WTC11 (cell line): ENCODE results near the gene EP400. TPM values are rescaled to one million over a fixed set of nuclear protein-coding genes. Genes with fewer than 3 reads are reported as not detected.

Source experiments
- ATAC-seq: fragments of 200-7000 bp; cut with Tn5 transposase; 2 replicates; pipeline ENCODE4 v1.10.0; 2021; ENCODE audit warnings: mild to moderate bottlenecking, moderate library complexity
- CTCF ChIA-PET: fragments of 300-600 bp; sonication (Branson Sonifier 250); formaldehyde crosslinking; loops from one replicate; lab custom pipeline; 2021; ENCODE audit warnings: antibody characterized with exemption; lab: Charles Lee
- POLR2A ChIA-PET: fragments of 350-600 bp; sonication (Branson Sonifier 250); formaldehyde crosslinking; loops from one replicate; lab custom pipeline; 2021; ENCODE audit warnings: antibody characterized with exemption; lab: Charles Lee
- DNase-seq: peaks from one replicate; pipeline ENCODE4 v3.0.0; 2021; ENCODE audit warnings: low spot score
- H3K27ac Mint-ChIP-seq: 2 replicates; pipeline ENCODE4 v1.8.0; 2021; ENCODE audit warnings: mixed read lengths
- H3K27me3 Mint-ChIP-seq: 2 replicates; pipeline ENCODE4 v1.8.0; 2021; ENCODE audit warnings: low read depth, mild to moderate bottlenecking, moderate library complexity, mixed read lengths
- H3K36me3 Mint-ChIP-seq: 2 replicates; pipeline ENCODE4 v1.8.0; 2021; ENCODE audit warnings: mixed read lengths
- H3K4me1 Mint-ChIP-seq: 2 replicates; pipeline ENCODE4 v1.8.0; 2022; ENCODE audit warnings: mixed read lengths
- H3K4me3 Mint-ChIP-seq: 2 replicates; pipeline ENCODE4 v1.8.0; 2021; ENCODE audit warnings: mild to moderate bottlenecking, moderate library complexity, mixed read lengths
- H3K9me3 Mint-ChIP-seq: 2 replicates; pipeline ENCODE4 v1.8.0; 2021; ENCODE audit warnings: mixed read lengths
- AR ChIP-seq: fragments of 250-450 bp; sonication (Bioruptor Pico); IDR thresholded peaks from 2 replicates; pipeline ENCODE4 v1.9.0; 2021; ENCODE audit warnings: mild to moderate bottlenecking
- GABPB1 ChIP-seq: sonication (generic); formaldehyde crosslinking; IDR thresholded peaks from 2 replicates; pipeline ENCODE4 v1.8.1; 2023; ENCODE audit warnings: mild to moderate bottlenecking, missing genetic modification reagents
- HMGA2 ChIP-seq: fragments of 250-450 bp; sonication (Bioruptor Pico); IDR thresholded peaks from 2 replicates; pipeline ENCODE4 v1.4.0; 2021; ENCODE audit warnings: mild to moderate bottlenecking, moderate library complexity
- IRF2 ChIP-seq: sonication (generic); formaldehyde crosslinking; IDR thresholded peaks from 2 replicates; pipeline ENCODE4 v1.8.0; 2022; ENCODE audit warnings: low read depth, missing genetic modification reagents, borderline replicate concordance
- KAT7 ChIP-seq: sonication (generic); formaldehyde crosslinking; IDR thresholded peaks from 2 replicates; pipeline ENCODE4 v1.8.1; 2023; ENCODE audit warnings: missing genetic modification reagents, mild to moderate bottlenecking, borderline replicate concordance
- MXD4 ChIP-seq: fragments of 250-450 bp; sonication (Bioruptor Pico); IDR thresholded peaks from 2 replicates; pipeline ENCODE4 v1.8.0; 2021; ENCODE audit warnings: mild to moderate bottlenecking, moderate library complexity, borderline replicate concordance
- MYBL2 ChIP-seq: sonication (generic); formaldehyde crosslinking; IDR thresholded peaks from 2 replicates; pipeline ENCODE4 v1.8.1; 2023; ENCODE audit warnings: mild to moderate bottlenecking, moderate library complexity, missing genetic modification reagents
- SMAD4 ChIP-seq: sonication (generic); formaldehyde crosslinking; IDR thresholded peaks from 2 replicates; pipeline ENCODE4 v1.8.0; 2022; ENCODE audit warnings: mild to moderate bottlenecking, missing genetic modification reagents
- SOX15 ChIP-seq: fragments of 250-450 bp; sonication (Bioruptor Pico); IDR thresholded peaks from 2 replicates; pipeline ENCODE4 v1.9.0; 2021; ENCODE audit warnings: mild to moderate bottlenecking
- TCF7 ChIP-seq: sonication (generic); formaldehyde crosslinking; IDR thresholded peaks from 2 replicates; pipeline ENCODE4 v1.8.0; 2022; ENCODE audit warnings: mild to moderate bottlenecking, low read depth, missing genetic modification reagents, moderate library complexity
- ZBTB21 ChIP-seq: sonication (generic); formaldehyde crosslinking; IDR thresholded peaks from 2 replicates; pipeline ENCODE4 v1.8.1; 2023; ENCODE audit warnings: mild to moderate bottlenecking, missing genetic modification reagents, borderline replicate concordance
- ZBTB43 ChIP-seq: sonication (generic); formaldehyde crosslinking; IDR thresholded peaks from 2 replicates; pipeline ENCODE4 v1.8.1; 2023; ENCODE audit warnings: mild to moderate bottlenecking, missing genetic modification reagents
- ZNF512 ChIP-seq: sonication (generic); formaldehyde crosslinking; IDR thresholded peaks from 2 replicates; pipeline ENCODE4 v1.8.1; 2022; ENCODE audit warnings: missing genetic modification reagents, borderline replicate concordance
- total RNA-seq: library from RNA; stranded (reverse); gene quantifications from 3 replicates; pipeline ENCODE4 v1.2.3, GENCODE V29; 2021
- TF ChIP-seq, protein P1 (sequence below): sonication (generic); formaldehyde crosslinking; IDR thresholded peaks from 2 replicates; pipeline ENCODE4 v1.8.1; 2022; ENCODE audit warnings: low read depth, mild to moderate bottlenecking, moderate library complexity, missing genetic modification reagents, borderline replicate concordance
- TF ChIP-seq, protein P2 (sequence below): fragments of 250-450 bp; sonication (Bioruptor Pico); IDR thresholded peaks from 2 replicates; pipeline ENCODE4 v1.8.0; 2021; ENCODE audit warnings: mild to moderate bottlenecking
- TF ChIP-seq, protein P3 (sequence below): fragments of 250-450 bp; sonication (Bioruptor Pico); conservative IDR thresholded peaks from 2 replicates; pipeline ENCODE4 v1.9.0; 2021; ENCODE audit warnings: mild to moderate bottlenecking
- TF ChIP-seq, protein P4 (sequence below): sonication (generic); formaldehyde crosslinking; IDR thresholded peaks from 2 replicates; pipeline ENCODE4 v1.8.0; 2023; ENCODE audit warnings: mild to moderate bottlenecking, missing genetic modification reagents
- TF ChIP-seq, protein P5 (sequence below): sonication (generic); formaldehyde crosslinking; IDR thresholded peaks from 2 replicates; pipeline ENCODE4 v1.8.0; 2022; ENCODE audit warnings: mild to moderate bottlenecking, missing genetic modification reagents

Gene EP400
- total RNA-seq, 1 experiment from 2014 or later, result 75.8 TPM

DNA sequence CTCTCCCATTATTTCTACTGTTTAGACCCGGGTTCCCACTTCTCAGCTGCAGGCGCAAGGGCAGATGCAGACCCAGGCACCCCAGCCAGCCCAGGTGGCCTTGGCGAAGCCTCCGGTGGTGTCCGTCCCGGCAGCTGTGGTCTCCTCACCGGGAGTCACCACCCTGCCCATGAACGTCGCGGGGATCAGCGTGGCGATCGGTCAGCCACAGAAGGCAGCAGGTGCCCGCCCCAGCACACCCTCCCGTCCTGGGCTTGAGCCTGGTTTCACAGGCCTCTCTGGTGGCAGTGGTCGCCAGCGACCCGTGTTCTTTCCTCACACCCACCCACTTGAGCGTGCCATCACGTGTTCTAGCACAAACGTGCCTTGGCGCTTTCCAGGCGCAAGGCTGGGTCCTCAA lies 117.0 kb downstream of the EP400 start:
- H3K4me3 Mint-ChIP-seq, result no peak overlapping the region
- H3K27me3 Mint-ChIP-seq, result no peaks in the 10 kb centered on the region
- no peak overlapping the region for H3K27ac Mint-ChIP-seq
- H3K4me1 Mint-ChIP-seq, result no peaks in the 10 kb centered on the region
- TF ChIP-seq, protein P1, sequence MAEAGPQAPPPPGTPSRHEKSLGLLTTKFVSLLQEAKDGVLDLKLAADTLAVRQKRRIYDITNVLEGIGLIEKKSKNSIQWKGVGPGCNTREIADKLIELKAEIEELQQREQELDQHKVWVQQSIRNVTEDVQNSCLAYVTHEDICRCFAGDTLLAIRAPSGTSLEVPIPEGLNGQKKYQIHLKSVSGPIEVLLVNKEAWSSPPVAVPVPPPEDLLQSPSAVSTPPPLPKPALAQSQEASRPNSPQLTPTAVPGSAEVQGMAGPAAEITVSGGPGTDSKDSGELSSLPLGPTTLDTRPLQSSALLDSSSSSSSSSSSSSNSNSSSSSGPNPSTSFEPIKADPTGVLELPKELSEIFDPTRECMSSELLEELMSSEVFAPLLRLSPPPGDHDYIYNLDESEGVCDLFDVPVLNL (CRISPR knock-in tag), result no peak
- no peak for TF ChIP-seq SMAD4 (CRISPR knock-in tag)
- no peak for TF ChIP-seq KAT7 (CRISPR knock-in tag)
- no peak for TF ChIP-seq ZBTB21 (CRISPR knock-in tag)
- no peak for TF ChIP-seq ZBTB43
- no peak for TF ChIP-seq GABPB1 (CRISPR knock-in tag)
- TF ChIP-seq, protein P2, sequence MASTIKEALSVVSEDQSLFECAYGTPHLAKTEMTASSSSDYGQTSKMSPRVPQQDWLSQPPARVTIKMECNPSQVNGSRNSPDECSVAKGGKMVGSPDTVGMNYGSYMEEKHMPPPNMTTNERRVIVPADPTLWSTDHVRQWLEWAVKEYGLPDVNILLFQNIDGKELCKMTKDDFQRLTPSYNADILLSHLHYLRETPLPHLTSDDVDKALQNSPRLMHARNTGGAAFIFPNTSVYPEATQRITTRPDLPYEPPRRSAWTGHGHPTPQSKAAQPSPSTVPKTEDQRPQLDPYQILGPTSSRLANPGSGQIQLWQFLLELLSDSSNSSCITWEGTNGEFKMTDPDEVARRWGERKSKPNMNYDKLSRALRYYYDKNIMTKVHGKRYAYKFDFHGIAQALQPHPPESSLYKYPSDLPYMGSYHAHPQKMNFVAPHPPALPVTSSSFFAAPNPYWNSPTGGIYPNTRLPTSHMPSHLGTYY (CRISPR knock-in tag), result no peak
- TF ChIP-seq HMGA2 (CRISPR knock-in tag), result no peak
- no peak for TF ChIP-seq TCF7 (CRISPR knock-in tag)
- no peak for TF ChIP-seq SOX15
- TF ChIP-seq, protein P3, sequence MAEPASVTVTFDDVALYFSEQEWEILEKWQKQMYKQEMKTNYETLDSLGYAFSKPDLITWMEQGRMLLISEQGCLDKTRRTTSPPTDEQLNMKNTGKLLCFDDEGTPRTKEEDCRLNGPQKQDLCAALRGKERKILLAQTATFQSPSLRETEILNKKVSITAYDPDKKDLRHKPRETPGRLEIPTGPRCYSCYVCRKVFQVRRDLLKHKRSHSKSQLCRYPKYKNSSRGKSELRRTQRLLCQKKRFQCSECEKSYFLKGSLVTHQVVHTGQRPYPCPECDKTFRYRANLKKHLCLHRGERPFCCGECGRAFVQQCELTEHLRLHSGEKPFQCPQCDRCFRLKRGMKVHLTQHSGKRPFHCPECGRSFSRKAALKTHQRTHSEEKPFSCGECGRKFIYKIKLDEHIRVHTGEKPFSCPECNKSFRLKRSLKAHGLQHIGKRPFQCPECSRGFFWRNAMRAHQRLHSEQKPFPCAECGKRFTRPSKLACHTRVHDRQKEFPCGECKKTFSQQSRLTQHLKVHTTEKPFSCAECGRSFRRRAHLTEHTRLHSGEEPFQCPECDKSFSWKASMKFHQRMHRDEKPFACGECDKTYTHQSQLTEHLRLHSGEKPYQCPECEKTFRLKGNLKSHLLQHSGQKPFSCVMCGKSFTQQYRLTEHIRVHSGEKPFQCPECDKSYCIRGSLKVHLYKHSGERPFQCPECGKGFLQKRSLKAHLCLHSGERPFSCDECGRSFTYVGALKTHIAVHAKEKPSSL (CRISPR knock-in tag), result no peak
- TF ChIP-seq ZNF512 (CRISPR knock-in tag), result no peak
- no peak for TF ChIP-seq AR (CRISPR knock-in tag)
- TF ChIP-seq MXD4 (CRISPR knock-in tag), result no peak
- TF ChIP-seq, protein P4, sequence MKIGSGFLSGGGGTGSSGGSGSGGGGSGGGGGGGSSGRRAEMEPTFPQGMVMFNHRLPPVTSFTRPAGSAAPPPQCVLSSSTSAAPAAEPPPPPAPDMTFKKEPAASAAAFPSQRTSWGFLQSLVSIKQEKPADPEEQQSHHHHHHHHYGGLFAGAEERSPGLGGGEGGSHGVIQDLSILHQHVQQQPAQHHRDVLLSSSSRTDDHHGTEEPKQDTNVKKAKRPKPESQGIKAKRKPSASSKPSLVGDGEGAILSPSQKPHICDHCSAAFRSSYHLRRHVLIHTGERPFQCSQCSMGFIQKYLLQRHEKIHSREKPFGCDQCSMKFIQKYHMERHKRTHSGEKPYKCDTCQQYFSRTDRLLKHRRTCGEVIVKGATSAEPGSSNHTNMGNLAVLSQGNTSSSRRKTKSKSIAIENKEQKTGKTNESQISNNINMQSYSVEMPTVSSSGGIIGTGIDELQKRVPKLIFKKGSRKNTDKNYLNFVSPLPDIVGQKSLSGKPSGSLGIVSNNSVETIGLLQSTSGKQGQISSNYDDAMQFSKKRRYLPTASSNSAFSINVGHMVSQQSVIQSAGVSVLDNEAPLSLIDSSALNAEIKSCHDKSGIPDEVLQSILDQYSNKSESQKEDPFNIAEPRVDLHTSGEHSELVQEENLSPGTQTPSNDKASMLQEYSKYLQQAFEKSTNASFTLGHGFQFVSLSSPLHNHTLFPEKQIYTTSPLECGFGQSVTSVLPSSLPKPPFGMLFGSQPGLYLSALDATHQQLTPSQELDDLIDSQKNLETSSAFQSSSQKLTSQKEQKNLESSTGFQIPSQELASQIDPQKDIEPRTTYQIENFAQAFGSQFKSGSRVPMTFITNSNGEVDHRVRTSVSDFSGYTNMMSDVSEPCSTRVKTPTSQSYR (CRISPR knock-in tag), result no peak
- no peak for TF ChIP-seq MYBL2 (CRISPR knock-in tag)
- TF ChIP-seq IRF2 (CRISPR knock-in tag), result no peak
- TF ChIP-seq, protein P5, sequence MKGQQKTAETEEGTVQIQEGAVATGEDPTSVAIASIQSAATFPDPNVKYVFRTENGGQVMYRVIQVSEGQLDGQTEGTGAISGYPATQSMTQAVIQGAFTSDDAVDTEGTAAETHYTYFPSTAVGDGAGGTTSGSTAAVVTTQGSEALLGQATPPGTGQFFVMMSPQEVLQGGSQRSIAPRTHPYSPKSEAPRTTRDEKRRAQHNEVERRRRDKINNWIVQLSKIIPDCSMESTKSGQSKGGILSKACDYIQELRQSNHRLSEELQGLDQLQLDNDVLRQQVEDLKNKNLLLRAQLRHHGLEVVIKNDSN (CRISPR knock-in tag), result no peak
- ChIA-PET CTCF (no interaction called here), POLR2A (no interaction called here)
- H3K36me3 Mint-ChIP-seq, result peaks cover 49% of the 10 kb centered on the region
- no peaks in the 10 kb centered on the region for H3K9me3 Mint-ChIP-seq
- no peak for DNase-seq
- ATAC-seq, result no peak
